Liver (tissue), 9 donors: ENCODE measurements around the gene PAK1. TPM values are rescaled to one million over a fixed set of nuclear protein-coding genes. Genes with fewer than 3 reads are reported as not detected.

ENCODE experiments used
- DNase-seq: peaks from one replicate; pipeline ENCODE4 v3.0.0-alpha.2; 2017; ENCODE audit warnings: low spot score
- H3K27ac ChIP-seq, 2 donors: one replicate each; pipeline ENCODE4 v1.7.0; 2013; ENCODE audit warnings: inconsistent platforms in 2 of 2, low read length in 2 of 2, control low read depth in 1 of 2, low read depth in 1 of 2, mild to moderate bottlenecking in 1 of 2
- H3K27me3 ChIP-seq, 4 donors: one replicate each; pipeline versions ENCODE4 v1.6.1 to v1.7.0; 2013; ENCODE audit warnings: low read length in 3 of 4, inconsistent platforms in 1 of 4, mild to moderate bottlenecking in 1 of 4, moderate library complexity in 1 of 4; ENCODE audit not compliant: control insufficient read depth in 4 of 4, insufficient read depth in 4 of 4
- H3K36me3 ChIP-seq, 4 donors: one replicate each; pipeline versions ENCODE4 v1.6.1 to v1.7.0; 2013; ENCODE audit warnings: low read length in 3 of 4, mild to moderate bottlenecking in 3 of 4, low read depth in 1 of 4, moderate library complexity in 1 of 4; ENCODE audit not compliant: control insufficient read depth in 4 of 4, insufficient read depth in 3 of 4
- H3K4me1 ChIP-seq, 4 donors: one replicate each; pipeline versions ENCODE4 v1.6.1 to v1.7.0; 2013; ENCODE audit warnings: low read length in 3 of 4, mild to moderate bottlenecking in 3 of 4, moderate library complexity in 1 of 4; ENCODE audit not compliant: control insufficient read depth in 4 of 4, insufficient read depth in 4 of 4
- H3K4me3 ChIP-seq, 3 donors: one replicate each; pipeline versions ENCODE4 v1.6.1 to v1.7.0; 2013; ENCODE audit warnings: low read length in 3 of 3, control low read depth in 1 of 3, low read depth in 1 of 3, mild to moderate bottlenecking in 1 of 3
- H3K9ac ChIP-seq, 2 donors: one replicate each; pipeline ENCODE4 v1.7.0; 2013; ENCODE audit warnings: low read length in 2 of 2, mild to moderate bottlenecking in 2 of 2, moderate library complexity in 2 of 2, control low read depth in 1 of 2, low read depth in 1 of 2
- H3K9me3 ChIP-seq, 4 donors: one replicate each; pipeline versions ENCODE4 v1.6.1 to v1.7.0; 2013; ENCODE audit warnings: low read length in 3 of 4; ENCODE audit not compliant: control insufficient read depth in 4 of 4
- ATF3 ChIP-seq: IDR thresholded peaks from 2 replicates; pipeline ENCODE4 v1.6.1; 2016; ENCODE audit warnings: antibody characterized with exemption
- CTCF ChIP-seq: fragments of 150-350 bp; IDR thresholded peaks from 2 replicates; pipeline ENCODE4 v1.5.1; 2017; ENCODE audit warnings: improper control_type of control experiment, low read depth, low read length; ENCODE audit not compliant: missing input control
- EGR1 ChIP-seq, 2 donors: IDR thresholded peaks; 2 replicates each; pipeline ENCODE4 v1.6.1; 2016 to 2018; ENCODE audit warnings: antibody characterized with exemption in 2 of 2, low read depth in 2 of 2
- FOXA1 ChIP-seq: IDR thresholded peaks from 2 replicates; pipeline ENCODE4 v1.6.1; 2016; ENCODE audit warnings: antibody characterized with exemption
- FOXA2 ChIP-seq: IDR thresholded peaks from 2 replicates; pipeline ENCODE4 v1.6.1; 2016; ENCODE audit warnings: antibody characterized with exemption
- GABPA ChIP-seq, 2 donors: IDR thresholded peaks in 1 of 2; conservative IDR thresholded peaks in 1 of 2; 2 replicates each; pipeline ENCODE4 v1.6.1; 2016; ENCODE audit warnings: antibody characterized with exemption in 2 of 2, mild to moderate bottlenecking in 1 of 2, moderate library complexity in 1 of 2
- HNF4A ChIP-seq, 2 donors: conservative IDR thresholded peaks; 2 replicates each; pipeline ENCODE4 v1.6.1; 2016; ENCODE audit warnings: antibody characterized with exemption in 2 of 2, mild to moderate bottlenecking in 2 of 2
- HNF4G ChIP-seq: IDR thresholded peaks from 2 replicates; pipeline ENCODE4 v1.6.1; 2016; ENCODE audit warnings: antibody characterized with exemption
- JUND ChIP-seq, 2 donors: IDR thresholded peaks; 2 replicates each; pipeline ENCODE4 v1.6.1; 2016; ENCODE audit warnings: antibody characterized with exemption in 2 of 2
- MAX ChIP-seq: IDR thresholded peaks from 2 replicates; pipeline ENCODE4 v1.6.1; 2016; ENCODE audit warnings: antibody characterized with exemption
- NR2F2 ChIP-seq: IDR thresholded peaks from 2 replicates; pipeline ENCODE4 v1.6.1; 2016; ENCODE audit warnings: antibody characterized with exemption
- RAD21 ChIP-seq, 2 donors: IDR thresholded peaks; 2 replicates each; pipeline ENCODE4 v1.6.1; 2016; ENCODE audit warnings: antibody characterized with exemption in 2 of 2, mild to moderate bottlenecking in 2 of 2
- REST ChIP-seq: IDR thresholded peaks from 2 replicates; pipeline ENCODE4 v1.6.1; 2016; ENCODE audit warnings: antibody characterized with exemption, mild to moderate bottlenecking
- RXRA ChIP-seq, 2 donors: IDR thresholded peaks; 2 replicates each; pipeline ENCODE4 v1.6.1; 2017 to 2018; ENCODE audit warnings: antibody characterized with exemption in 2 of 2, mild to moderate bottlenecking in 1 of 2
- SP1 ChIP-seq: IDR thresholded peaks from 2 replicates; pipeline ENCODE4 v1.6.1; 2018; ENCODE audit warnings: antibody characterized with exemption, mild to moderate bottlenecking
- TAF1 ChIP-seq: conservative IDR thresholded peaks from 2 replicates; pipeline ENCODE4 v1.6.1; 2016; ENCODE audit warnings: antibody characterized with exemption, mild to moderate bottlenecking
- YY1 ChIP-seq: IDR thresholded peaks from 2 replicates; pipeline ENCODE4 v1.6.1; 2016; ENCODE audit warnings: antibody characterized with exemption, mild to moderate bottlenecking
- ZBTB33 ChIP-seq: IDR thresholded peaks from 2 replicates; pipeline ENCODE4 v1.6.1; 2016; ENCODE audit warnings: antibody characterized with exemption
- WGBS: extraction: QIAGEN DNeasy Blood & Tissue Kit; methylation state at CpG from one replicate; pipeline ENCODE4 v1.1.7; 2013; 5-methylcytosine and 5-hydroxymethylcytosine counted together
- polyA plus RNA-seq, 2 donors: library from polyadenylated mRNA; stranded (reverse) in 1 of 2; unstranded in 1 of 2; fragments of 200-250 nt in 1 of 2; fragments of >200 nt in 1 of 2; fragmentation: Nextera tagmentation in 1 of 2; extraction: Ambion mirVana in 1 of 2; gene quantifications; one replicate each; pipeline versions ENCODE4 v1.2.1 to v1.2.3, GENCODE V29; 2013 to 2015
- total RNA-seq, 2 donors: library from RNA; depleted of rRNA; stranded (reverse); fragments of >200 nt; gene quantifications; one replicate each; pipeline ENCODE4 v1.2.3, GENCODE V29; 2014
- donor health status: healthy.
- donor health status: healthy.
- donor health status: healthy.
- donor health status: healthy.
- donor health status: healthy.

Gene PAK1
- total and polyA plus RNA-seq, 4 donors, result 3.6 to 24.9 (median 7.4) TPM

GRCh38 chr11:77515063-77515462 is 41.2 kb upstream of the PAK1 start (continued):
- no peak for TF ChIP-seq ZBTB33
- TF ChIP-seq MAX, result no peak
- TF ChIP-seq FOXA2, result no peak

GRCh38 chr11:77512092-77512491 is 38.2 kb upstream of the PAK1 start:
- H3K27ac ChIP-seq, result no peak overlapping the region
- H3K4me3 ChIP-seq, result no peak overlapping the region
- TF ChIP-seq ZBTB33 (no peak), MAX (no peak), TAF1 (no peak), CTCF (no peak), NR2F2 (no peak), FOXA1 (no peak), GABPA (IDR thresholded peaks at IDR 0.05 in 1 of 2, conservative IDR thresholded peaks at IDR 0.05 in 1 of 2) (no peak), EGR1 (IDR thresholded peaks at IDR 0.05; ENCODE audit: low read depth in 2 of 2) (no peak), ATF3 (no peak), REST (no peak), HNF4G (no peak), YY1 (no peak), FOXA2 (no peak), JUND (IDR thresholded peaks at IDR 0.05) (no peak), SP1 (no peak), RAD21 (IDR thresholded peaks at IDR 0.05) (no peak), HNF4A (conservative IDR thresholded peaks at IDR 0.05) (no peak), RXRA (IDR thresholded peaks at IDR 0.05) (no peak)
- no peak overlapping the region for H3K9ac ChIP-seq
- 80% methylated on average over 2 of the region's 2 CpGs for WGBS
- no peaks in the 10 kb centered on the region for H3K4me1 ChIP-seq
- H3K9me3 ChIP-seq, result no peaks in the 10 kb centered on the region
- H3K36me3 ChIP-seq, result no peaks in the 10 kb centered on the region
- no peaks in the 10 kb centered on the region for H3K27me3 ChIP-seq
- no peak for DNase-seq
